SK-N-SH (cell line): ENCODE results near the gene TRHDE. TPM values are rescaled to one million over a fixed set of nuclear protein-coding genes. Genes with fewer than 3 reads are reported as not detected.

Experiments used
- CTCF ChIA-PET: fragments of 300-600, 350-600 bp; formaldehyde crosslinking; extraction: SDS; loops from one replicate; lab custom pipeline; 2021; lab: Yijun Ruan, JAX
- POLR2A ChIA-PET: fragments of 350-600 bp; sonication (Branson Sonifier 250); formaldehyde crosslinking; extraction: SDS; loops from one replicate; lab custom pipeline; 2020; ENCODE audit warnings: antibody characterized with exemption, inconsistent platforms; lab: Yijun Ruan, JAX
- DNase-seq: peaks from one replicate; pipeline ENCODE4 v3.0.0; 2012
- H2AFZ ChIP-seq: fragments of 200-600 bp; sonication (generic); 2 replicates; pipeline ENCODE4 v1.8.1; 2016; ENCODE audit warnings: antibody characterized with exemption, mild to moderate bottlenecking, low read depth
- H3F3A ChIP-seq: fragments of 200-600 bp; sonication (generic); replicated peaks from 2 replicates; pipeline ENCODE3; 2016; ENCODE audit warnings: antibody characterized with exemption, mild to moderate bottlenecking; ENCODE audit not compliant: insufficient read depth
- H3K27ac ChIP-seq, 2 experiments: fragments of 200-500 bp in 1 of 2; fragments of 200-600 bp in 1 of 2; sonication (Bioruptor generic) in 1 of 2; sonication (generic), shearing (Covaris generic) in 1 of 2; 2 replicates each; pipeline versions ENCODE4 v1.5.1 to v1.6.1; 2014 to 2016; ENCODE audit warnings: low read depth in 2 of 2, inconsistent platforms in 1 of 2, low read length in 1 of 2, mild to moderate bottlenecking in 1 of 2, mixed read lengths in 1 of 2
- H3K27me3 ChIP-seq: fragments of 200-600 bp; sonication (generic), shearing (Covaris generic); 2 replicates; pipeline ENCODE4 v1.6.1; 2016; ENCODE audit warnings: mixed run types; ENCODE audit not compliant: insufficient read depth
- H3K36me3 ChIP-seq, 2 experiments: fragments of 200-500 bp in 1 of 2; fragments of 200-600 bp in 1 of 2; sonication (Bioruptor generic) in 1 of 2; sonication (generic) in 1 of 2; replicated peaks in 1 of 2; 2 replicates each; pipeline versions ENCODE3 to v1.5.1; 2014 to 2016; ENCODE audit warnings: low read length in 1 of 2, mild to moderate bottlenecking in 1 of 2; ENCODE audit not compliant: insufficient read depth in 2 of 2, control insufficient read depth in 1 of 2
- H3K4me1 ChIP-seq, 2 experiments: fragments of 200-500 bp in 1 of 2; fragments of 200-600 bp in 1 of 2; sonication (Bioruptor generic) in 1 of 2; sonication (generic), shearing (Covaris generic) in 1 of 2; 2 replicates each; pipeline versions ENCODE4 v1.5.1 to v1.6.1; 2014 to 2016; ENCODE audit warnings: low read depth in 1 of 2, low read length in 1 of 2, mixed run types in 1 of 2; ENCODE audit not compliant: insufficient read depth in 2 of 2, control insufficient read depth in 1 of 2
- H3K4me2 ChIP-seq: fragments of 200-600 bp; sonication (generic), shearing (Covaris generic); 2 replicates; pipeline ENCODE4 v1.6.1; 2017; ENCODE audit warnings: mixed run types
- H3K4me3 ChIP-seq, 2 experiments: fragments of 200-500 bp in 1 of 2; fragments of 200-600 bp in 1 of 2; sonication (Bioruptor generic) in 1 of 2; sonication (generic), shearing (Covaris generic) in 1 of 2; 2 replicates each; pipeline versions ENCODE4 v1.5.1 to v1.8.1; 2014 to 2016; ENCODE audit warnings: low read depth in 2 of 2, inconsistent platforms in 1 of 2, low read length in 1 of 2, mild to moderate bottlenecking in 1 of 2, mixed read lengths in 1 of 2, moderate library complexity in 1 of 2
- H3K79me2 ChIP-seq: fragments of 200-600 bp; sonication (generic); 2 replicates; pipeline ENCODE4 v1.8.1; 2017; ENCODE audit warnings: mild to moderate bottlenecking; ENCODE audit not compliant: insufficient read depth
- H3K9ac ChIP-seq: fragments of 200-600 bp; sonication (generic); 2 replicates; pipeline ENCODE4 v1.6.1; 2017; ENCODE audit warnings: mixed run types
- H3K9me2 ChIP-seq: fragments of 200-600 bp; sonication (generic); 2 replicates; pipeline ENCODE4 v1.6.1; 2017; ENCODE audit warnings: mixed run types
- H3K9me3 ChIP-seq: fragments of 200-600 bp; sonication (generic); 2 replicates; pipeline ENCODE4 v1.6.1; 2017; ENCODE audit warnings: mixed run types, mild to moderate bottlenecking, moderate library complexity
- H4K20me1 ChIP-seq: fragments of 200-600 bp; sonication (generic); 2 replicates; pipeline ENCODE4 v1.6.1; 2017; ENCODE audit warnings: mild to moderate bottlenecking, mixed run types; ENCODE audit not compliant: insufficient read depth
- CHD2 ChIP-seq: fragments of 150-350 bp; IDR thresholded peaks from 2 replicates; pipeline ENCODE4 v1.6.1; 2018; ENCODE audit warnings: low read length; ENCODE audit not compliant: partially characterized antibody
- ELF1 ChIP-seq: IDR thresholded peaks from 2 replicates; pipeline ENCODE4 v1.4.0; 2012
- EP300 ChIP-seq, 2 experiments: IDR thresholded peaks; 2 replicates each; pipeline versions ENCODE4 v1.4.0 to v1.6.1; 2012; ENCODE audit warnings: borderline replicate concordance in 1 of 2, low read depth in 1 of 2, low read length in 1 of 2
- EZH2phosphoT487 ChIP-seq: fragments of 200-600 bp; sonication (generic); IDR thresholded peaks from 2 replicates; pipeline ENCODE4 v1.6.1; 2017; ENCODE audit warnings: low read depth, mixed run types, mild to moderate bottlenecking, antibody characterized with exemption, moderate library complexity, borderline replicate concordance
- FOSL2 ChIP-seq: IDR thresholded peaks from 2 replicates; pipeline ENCODE4 v1.4.0; 2012; ENCODE audit warnings: low read depth, mild to moderate bottlenecking, moderate library complexity, borderline replicate concordance
- GABPA ChIP-seq: IDR thresholded peaks from 2 replicates; pipeline ENCODE4 v1.4.0; 2012; ENCODE audit warnings: low read depth, mild to moderate bottlenecking
- GATA2 ChIP-seq: sonication (generic); formaldehyde crosslinking; IDR thresholded peaks from 2 replicates; pipeline ENCODE4 v1.5.0; 2020; ENCODE audit warnings: mild to moderate bottlenecking, missing genetic modification reagents
- MAX ChIP-seq: IDR thresholded peaks from 2 replicates; pipeline ENCODE4 v1.4.0; 2012; ENCODE audit warnings: low read depth
- MEF2A ChIP-seq: IDR thresholded peaks from 2 replicates; pipeline ENCODE4 v1.4.0; 2012; ENCODE audit warnings: low read depth, borderline replicate concordance
- MXI1 ChIP-seq: IDR thresholded peaks from 2 replicates; pipeline ENCODE4 v1.6.1; 2012; ENCODE audit warnings: mild to moderate bottlenecking, low read depth, low read length, improper control_type of control experiment
- POLR2AphosphoS5 ChIP-seq: IDR thresholded peaks from 2 replicates; pipeline ENCODE4 v1.6.1; 2012; ENCODE audit warnings: low read depth, low read length
- RAD21 ChIP-seq: IDR thresholded peaks from 2 replicates; pipeline ENCODE4 v1.6.1; 2012; ENCODE audit warnings: mild to moderate bottlenecking, low read length
- RFX5 ChIP-seq: IDR thresholded peaks from 2 replicates; pipeline ENCODE4 v1.6.1; 2012; ENCODE audit warnings: mild to moderate bottlenecking, improper control_type of control experiment, low read length
- RXRA ChIP-seq: IDR thresholded peaks from 2 replicates; pipeline ENCODE4 v1.4.0; 2012; ENCODE audit warnings: low read depth, mild to moderate bottlenecking, borderline replicate concordance
- SIN3A ChIP-seq: IDR thresholded peaks from 2 replicates; pipeline ENCODE4 v1.6.1; 2012; ENCODE audit warnings: low read depth, mild to moderate bottlenecking, low read length, moderate library complexity, borderline replicate concordance
- TCF12 ChIP-seq: IDR thresholded peaks from 2 replicates; pipeline ENCODE4 v1.4.0; 2012
- YY1 ChIP-seq: IDR thresholded peaks from 2 replicates; pipeline ENCODE4 v1.4.0; 2012; ENCODE audit warnings: low read depth, mild to moderate bottlenecking
- WGBS: methylation state at CpG from one replicate; pipeline ENCODE4 v1.1.6; 2017; ENCODE audit warnings: low lambda C conversion rate; 5-methylcytosine and 5-hydroxymethylcytosine counted together
- polyA plus RNA-seq, 3 experiments: library from polyadenylated mRNA; depleted of rRNA; stranded (reverse); fragments of >200 nt; gene quantifications; 2 replicates each; pipeline ENCODE4 v1.2.3, GENCODE V29; 2012

The TRHDE gene
- polyA plus RNA-seq, 1 of the 3 experiments (the other 2 are of a cell fraction) = 0.46 TPM

GRCh38 chr12:72546106-72546505 lies 273.9 kb downstream of the TRHDE start:
- Histone ChIP-seq H3K4me1 (no peaks in the 10 kb centered on the region; a peak in 3 of 4 replicates), H3K4me3 (no peak overlapping the region), H4K20me1 (no peaks in the 10 kb centered on the region), H3K27ac (no peak overlapping the region), H3K9me2 (no peaks in the 10 kb centered on the region), H3K27me3 (no peaks in the 10 kb centered on the region), H2AFZ (no peak overlapping the region), H3F3A (no peaks in the 10 kb centered on the region), H3K4me2 (no peak overlapping the region), H3K9ac (no peak overlapping the region), H3K9me3 (no peaks in the 10 kb centered on the region), H3K36me3 (no peaks in the 10 kb centered on the region), H3K79me2 (no peaks in the 10 kb centered on the region)
- POLR2A ChIA-PET = no interaction called here
- TF ChIP-seq YY1 = no peak
- TF ChIP-seq RXRA = no peak
- TF ChIP-seq RAD21 = no peak
- no peak for TF ChIP-seq GABPA
- no peak for TF ChIP-seq CHD2
- TF ChIP-seq POLR2AphosphoS5 = no peak
- no peak for TF ChIP-seq FOSL2
- no peak for TF ChIP-seq MAX
- TF ChIP-seq EZH2phosphoT487 = no peak
- TF ChIP-seq MXI1 = no peak
- TF ChIP-seq RFX5 = no peak
- TF ChIP-seq MEF2A = no peak
- no peak for TF ChIP-seq GATA2
- TF ChIP-seq ELF1 = no peak
- TF ChIP-seq SIN3A = no peak
- no peak for TF ChIP-seq EP300 (IDR thresholded peaks at IDR 0.05; ENCODE audit: borderline replicate concordance in 1 of 2, low read depth in 1 of 2, low read length in 1 of 2)
- TF ChIP-seq TCF12 = no peak
- 39% methylated on average over 1 of the region's 1 CpG for WGBS
- CTCF ChIA-PET = no interaction called here
- no peak for DNase-seq

GRCh38 chr12:72547573-72547972 lies 275.4 kb downstream of the TRHDE start:
- CTCF ChIA-PET = interaction anchor here (0.9 to 1.5 kb wide), 2 partner anchors 8 to 18 kb away, joined by 3 read pairs; no protein-coding TSS in a partner anchor
- H3K27ac ChIP-seq = no peak overlapping the region

More at GRCh38 chr12:72547573-72547972, 275.4 kb downstream of the TRHDE start:
- Histone ChIP-seq H3K4me3 (no peak overlapping the region), H3K79me2 (no peaks in the 10 kb centered on the region), H3F3A (no peaks in the 10 kb centered on the region), H3K36me3 (no peaks in the 10 kb centered on the region), H3K9ac (no peak overlapping the region)
- DNase-seq = no peak
- no peak for TF ChIP-seq RXRA
- TF ChIP-seq, all 33 proteins: peak for 0
- Histone ChIP-seq H3K9me3 (no peaks in the 10 kb centered on the region), H3K4me1 (no peaks in the 10 kb centered on the region; a peak in 3 of 4 replicates), H3K4me2 (no peak overlapping the region), H2AFZ (no peak overlapping the region), H3K9me2 (no peaks in the 10 kb centered on the region), H3K27me3 (no peaks in the 10 kb centered on the region), H4K20me1 (no peaks in the 10 kb centered on the region)
- POLR2A ChIA-PET = no interaction called here
